ENCODE data around the gene POMP.

GRCh38 chr13:28717170-28717569 lies 58.2 kb downstream of the POMP start:
- TF ChIP-seq POLR2A (IDR thresholded peaks at IDR 0.05; ENCODE audit: borderline replicate concordance, extremely low read depth, insufficient read depth, insufficient read length) (no peak), POLR2AphosphoS5 (IDR thresholded peaks at IDR 0.05; ENCODE audit: low read depth, low read length) (no peak), CTCF (IDR thresholded peaks at IDR 0.05 in 2 of 3, conservative IDR thresholded peaks at IDR 0.05 in 1 of 3; ENCODE audit: borderline replicate concordance in 1 of 3, insufficient read depth in 1 of 3, low read depth in 2 of 3, low read length in 2 of 3) (no peak), EGR1 (IDR thresholded peaks at IDR 0.05; ENCODE audit: low read depth) (no peak), EZH2 (IDR thresholded peaks at IDR 0.05) (no peak), CBX3 (IDR thresholded peaks at IDR 0.05; ENCODE audit: low read depth) (no peak), RAD21 (IDR thresholded peaks at IDR 0.05; ENCODE audit: low read depth) (no peak), REST (IDR thresholded peaks at IDR 0.05; ENCODE audit: low read depth) (no peak), ATF3 (IDR thresholded peaks at IDR 0.05) (no peak), MAX (IDR thresholded peaks at IDR 0.05) (no peak), SIN3A (IDR thresholded peaks at IDR 0.05; ENCODE audit: low read depth) (no peak), YY1 (IDR thresholded peaks at IDR 0.05; ENCODE audit: extremely low read depth, insufficient replicate concordance, low read depth, low read length) (no peak), ELF1 (IDR thresholded peaks at IDR 0.05; ENCODE audit: borderline replicate concordance, low read depth) (no peak), SRF (IDR thresholded peaks at IDR 0.05; ENCODE audit: low read depth) (no peak)

Measured in HCT116 (cell line).